IMR-90 (cell line): ENCODE results near the gene SLC26A5. TPM values are rescaled to one million over a fixed set of nuclear protein-coding genes. Genes with fewer than 3 reads are reported as not detected.

ENCODE experiments used
- ATAC-seq: fragments of 200-7000 bp; cut with Tn5 transposase; 2 replicates; pipeline ENCODE4 v1.9.1; 2020; ENCODE audit warnings: low read depth, mild to moderate bottlenecking, moderate library complexity
- BruUV-seq: library from RNA; stranded (reverse); fragments of 400-500 nt; replicated peaks from 2 replicates; lab custom pipeline; 2021; lab: Mats Ljungman, UMichigan
- CTCF ChIA-PET: fragments of 300-600 bp; formaldehyde crosslinking; extraction: SDS; loops from one replicate; lab custom pipeline; 2021; ENCODE audit warnings: antibody characterized with exemption; lab: Yijun Ruan, JAX
- POLR2A ChIA-PET: fragments of 300-600 bp; sonication (Branson Sonifier 250); formaldehyde crosslinking; loops from one replicate; lab custom pipeline; 2022; ENCODE audit warnings: antibody characterized with exemption; ENCODE audit not compliant: unreplicated experiment; lab: Charles Lee
- DNase-seq: peaks from one replicate; pipeline ENCODE4 v3.0.0; 2013
- H2AFZ ChIP-seq: replicated peaks from 2 replicates; pipeline ENCODE3; 2013; ENCODE audit warnings: low read length, mild to moderate bottlenecking; ENCODE audit not compliant: poor library complexity
- H2AK5ac ChIP-seq: 2 replicates; pipeline ENCODE4 v1.6.1; 2013; ENCODE audit warnings: low read depth, low read length, inconsistent platforms
- H2AK9ac ChIP-seq: replicated peaks from 2 replicates; pipeline ENCODE3; 2013; ENCODE audit warnings: mild to moderate bottlenecking, low read depth, low read length, moderate library complexity; ENCODE audit not compliant: poor library complexity
- H2BK120ac ChIP-seq: 2 replicates; pipeline ENCODE4 v1.6.1; 2013; ENCODE audit warnings: low read depth, low read length, inconsistent platforms
- H2BK15ac ChIP-seq: 3 replicates; pipeline ENCODE4 v1.6.1; 2013; ENCODE audit warnings: low read depth, low read length, inconsistent platforms
- H2BK20ac ChIP-seq: 2 replicates; pipeline ENCODE4 v1.6.1; 2013; ENCODE audit warnings: low read depth, mild to moderate bottlenecking, inconsistent platforms, low read length, moderate library complexity
- H2BK5ac ChIP-seq: 2 replicates; pipeline ENCODE4 v1.6.1; 2013; ENCODE audit warnings: mild to moderate bottlenecking, low read depth, low read length, inconsistent platforms; ENCODE audit not compliant: poor library complexity, severe bottlenecking
- H3K14ac ChIP-seq: replicated peaks from 2 replicates; pipeline ENCODE4 v1.6.1; 2013; ENCODE audit warnings: low read depth, low read length, inconsistent platforms
- H3K18ac ChIP-seq: 2 replicates; pipeline ENCODE4 v1.6.1; 2013; ENCODE audit warnings: low read depth, low read length, control low read depth
- H3K23ac ChIP-seq: 2 replicates; pipeline ENCODE4 v1.6.1; 2013; ENCODE audit warnings: low read depth, low read length, inconsistent platforms
- H3K27ac ChIP-seq: 2 replicates; pipeline ENCODE4 v1.5.1; 2013; ENCODE audit warnings: mild to moderate bottlenecking, control low read depth, low read length; ENCODE audit not compliant: insufficient read depth
- H3K27me3 ChIP-seq: 2 replicates; pipeline ENCODE4 v1.6.1; 2013; ENCODE audit warnings: low read length; ENCODE audit not compliant: control insufficient read depth, insufficient read depth
- H3K36me3 ChIP-seq: 2 replicates; pipeline ENCODE4 v1.6.1; 2013; ENCODE audit warnings: low read length, mixed read lengths; ENCODE audit not compliant: control insufficient read depth, insufficient read depth
- H3K4ac ChIP-seq: 2 replicates; pipeline ENCODE4 v1.6.1; 2013; ENCODE audit warnings: low read depth, low read length, inconsistent platforms
- H3K4me1 ChIP-seq: 2 replicates; pipeline ENCODE4 v1.6.1; 2013; ENCODE audit warnings: low read length, mixed read lengths; ENCODE audit not compliant: control insufficient read depth, insufficient read depth
- H3K4me2 ChIP-seq: 2 replicates; pipeline ENCODE4 v1.6.1; 2013; ENCODE audit warnings: low read depth, mild to moderate bottlenecking, control low read depth, low read length, moderate library complexity
- H3K4me3 ChIP-seq: 2 replicates; pipeline ENCODE4 v1.5.1; 2013; ENCODE audit warnings: low read depth, mild to moderate bottlenecking, control low read depth, low read length, moderate library complexity; ENCODE audit not compliant: insufficient read depth
- H3K56ac ChIP-seq: 2 replicates; pipeline ENCODE4 v1.6.1; 2013; ENCODE audit warnings: low read length, inconsistent platforms; ENCODE audit not compliant: insufficient read depth; ENCODE audit errors: extremely low read depth
- H3K79me1 ChIP-seq, 2 experiments: 2 replicates each; pipeline ENCODE4 v1.6.1; 2013; ENCODE audit warnings: low read length in 2 of 2, inconsistent platforms in 1 of 2, low read depth in 1 of 2
- H3K9ac ChIP-seq: 2 replicates; pipeline ENCODE4 v1.6.1; 2013; ENCODE audit warnings: low read depth, low read length, control low read depth
- H3K9me1 ChIP-seq: 2 replicates; pipeline ENCODE4 v1.6.1; 2013; ENCODE audit warnings: low read length, inconsistent platforms; ENCODE audit not compliant: insufficient read depth
- H3K9me3 ChIP-seq: 2 replicates; pipeline ENCODE4 v1.6.1; 2013; ENCODE audit warnings: low read length; ENCODE audit not compliant: control insufficient read depth, insufficient read depth
- H4K20me1 ChIP-seq: 2 replicates; pipeline ENCODE4 v1.6.1; 2013; ENCODE audit warnings: low read length, inconsistent platforms; ENCODE audit not compliant: insufficient read depth
- H4K5ac ChIP-seq: 2 replicates; pipeline ENCODE4 v1.6.1; 2013; ENCODE audit warnings: mild to moderate bottlenecking, low read depth, low read length, control low read depth
- H4K8ac ChIP-seq, 2 experiments: 2 replicates each; pipeline ENCODE4 v1.6.1; 2013; ENCODE audit warnings: low read depth in 2 of 2, low read length in 2 of 2, control low read depth in 1 of 2, inconsistent platforms in 1 of 2
- H4K91ac ChIP-seq: 2 replicates; pipeline ENCODE4 v1.6.1; 2013; ENCODE audit warnings: low read depth, low read length, inconsistent platforms; ENCODE audit not compliant: insufficient read depth
- BHLHE40 ChIP-seq: fragments of 150-350 bp; IDR thresholded peaks from 2 replicates; pipeline ENCODE4 v1.6.1; 2016; ENCODE audit warnings: mild to moderate bottlenecking, low read depth, low read length
- CEBPB ChIP-seq: IDR thresholded peaks from 2 replicates; pipeline ENCODE4 v1.6.1; 2012; ENCODE audit warnings: low read depth, low read length, improper control_type of control experiment
- CHD1 ChIP-seq: IDR thresholded peaks from 2 replicates; pipeline ENCODE4 v1.6.1; 2012; ENCODE audit warnings: low read depth, low read length, improper control_type of control experiment
- CTCF ChIP-seq: conservative IDR thresholded peaks from 2 replicates; pipeline ENCODE4 v1.5.1; 2012; ENCODE audit warnings: mild to moderate bottlenecking, low read depth, low read length, improper control_type of control experiment
- NFE2L2 ChIP-seq: fragments of 150-350 bp; IDR thresholded peaks from 2 replicates; pipeline ENCODE4 v1.6.1; 2016; ENCODE audit warnings: low read depth, mild to moderate bottlenecking, low read length
- RAD21 ChIP-seq: IDR thresholded peaks from 2 replicates; pipeline ENCODE4 v1.6.1; 2012; ENCODE audit warnings: low read length, improper control_type of control experiment
- RCOR1 ChIP-seq: IDR thresholded peaks from 2 replicates; pipeline ENCODE4 v1.6.1; 2012; ENCODE audit warnings: mild to moderate bottlenecking, low read length, improper control_type of control experiment; ENCODE audit not compliant: insufficient replicate concordance
- SMC3 ChIP-seq: fragments of 150-350 bp; IDR thresholded peaks from 2 replicates; pipeline ENCODE4 v1.6.1; 2016; ENCODE audit warnings: low read depth, mild to moderate bottlenecking, antibody characterized with exemption, low read length, moderate library complexity
- WGBS, 2 experiments: methylation state at CpG; one replicate each; pipeline versions ENCODE4 v1.1.5 to v1.1.7; 2013; ENCODE audit warnings: missing lambda C conversion rate in 2 of 2; ENCODE audit not compliant: insufficient read length in 1 of 2; ENCODE audit errors: extremely low coverage in 2 of 2; 5-methylcytosine and 5-hydroxymethylcytosine counted together
- dilution Hi-C: fragments of 300-500 bp; cut with HindIII; formaldehyde crosslinking; loops from one replicate; pipeline ENCODE4 v1.14.3; 2018; ENCODE audit warnings: low sequenced_read_pairs; ENCODE audit not compliant: unreplicated experiment
- in situ Hi-C: fragments of 300-500 bp; cut with MboI; formaldehyde crosslinking; loops from 3 replicates; pipeline ENCODE4 v1.14.3; 2019; ENCODE audit warnings: low sequenced_read_pairs, inconsistent platforms, mixed read lengths
- intact Hi-C: fragments of 100-400 bp; cut with micrococcal nuclease; formaldehyde crosslinking; loops from 2 replicates; pipeline ENCODE4 v1.10.0; 2022
- polyA plus RNA-seq, 3 experiments: library from polyadenylated mRNA; depleted of rRNA; stranded (reverse); fragments of >200 nt; gene quantifications; 2 replicates each; pipeline ENCODE4 v1.2.3, GENCODE V29; 2012; ENCODE audit warnings: low replicate concordance in 1 of 3
- total RNA-seq: library from RNA; depleted of rRNA; stranded (reverse); fragments of >200 nt; gene quantifications from 2 replicates; pipeline ENCODE4 v1.2.3, GENCODE V29; 2012

SLC26A5 gene
- total and polyA plus RNA-seq, 2 of the 4 experiments (the other 2 are of a cell fraction), result not detected

- Histone ChIP-seq H3K4me1 (no peaks in the 10 kb centered on the region), H2BK120ac (no peak overlapping the region), H4K5ac (no peak overlapping the region), H2AK9ac (no peak overlapping the region), H2BK20ac (no peak overlapping the region), H3K27me3 (no peaks in the 10 kb centered on the region), H2BK15ac (no peak overlapping the region), H4K8ac (no peak overlapping the region), H3K9ac (no peak overlapping the region), H3K4me3 (no peak overlapping the region), H3K56ac (no peak overlapping the region), H3K9me3 (no peaks in the 10 kb centered on the region), H4K91ac (no peak overlapping the region), H3K18ac (no peak overlapping the region), H3K23ac (no peak overlapping the region), H2BK5ac (no peak overlapping the region), H2AFZ (no peak overlapping the region), H3K4me2 (no peak overlapping the region), H4K20me1 (no peaks in the 10 kb centered on the region), H2AK5ac (no peak overlapping the region), H3K14ac (no peak overlapping the region), H3K79me1 (no peaks in the 10 kb centered on the region), H3K4ac (no peak overlapping the region), H3K9me1 (no peaks in the 10 kb centered on the region), H3K36me3 (peaks cover 6% of the 10 kb centered on the region; the same call in 1 of the 2 replicates), H3K27ac (no peak overlapping the region)
- no peak for DNase-seq
- TF ChIP-seq CEBPB (no peak), CHD1 (no peak), SMC3 (no peak), NFE2L2 (no peak), CTCF (no peak), RAD21 (no peak), BHLHE40 (no peak), RCOR1 (no peak)
- intact Hi-C loops, result no loop called here
- no peak for ATAC-seq
- in situ Hi-C loops, result no loop called here
- BruUV-seq, result no TSS peak
- ChIA-PET POLR2A (interaction anchor here (0.6 kb wide), 1 partner anchor 8 kb away, joined by 3 read pairs; no protein-coding TSS in a partner anchor), CTCF (no interaction called here)
- dilution Hi-C loops, result no loop called here
- 33% methylated on average over 1 of the region's 2 CpGs; no CpG with 5 or more reads in 1 of the 2 experiments for WGBS, 2 experiments
Measured at GRCh38 chr7:103480771-103481170, 34.8 kb upstream of the SLC26A5 start.
